GM23338 (cell line): ENCODE results near the gene SHC4. TPM values are rescaled to one million over a fixed set of nuclear protein-coding genes. Genes with fewer than 3 reads are reported as not detected.

Experiments
- ATAC-seq: fragments of 200-7000 bp; cut with Tn5 transposase; 3 replicates; pipeline ENCODE4 v1.9.1; 2020
- DNase-seq: peaks from one replicate; pipeline ENCODE4 v3.0.0-alpha.2; 2015; ENCODE audit warnings: low spot score
- H2AFZ ChIP-seq: fragments of 200-600 bp; sonication (generic); 2 replicates; pipeline ENCODE4 v1.8.0; 2016; ENCODE audit warnings: antibody characterized with exemption, mild to moderate bottlenecking, moderate library complexity
- H3F3A ChIP-seq: fragments of 200-600 bp; sonication (generic); replicated peaks from 2 replicates; pipeline ENCODE4 v1.8.0; 2017; ENCODE audit warnings: antibody characterized with exemption, mixed run types, low read depth
- H3K27ac ChIP-seq: fragments of 200-600 bp; sonication (generic); 2 replicates; pipeline ENCODE4 v1.6.1; 2016; ENCODE audit warnings: low read depth
- H3K27me3 ChIP-seq: fragments of 200-600 bp; sonication (generic); 2 replicates; pipeline ENCODE4 v1.8.0; 2016; ENCODE audit warnings: mild to moderate bottlenecking, mixed run types, moderate library complexity; ENCODE audit not compliant: insufficient read depth
- H3K36me3 ChIP-seq: fragments of 200-600 bp; sonication (generic); 2 replicates; pipeline ENCODE4 v1.8.0; 2016; ENCODE audit warnings: mild to moderate bottlenecking; ENCODE audit not compliant: insufficient read depth
- H3K4me1 ChIP-seq: fragments of 200-600 bp; sonication (generic); 2 replicates; pipeline ENCODE4 v1.8.0; 2016; ENCODE audit warnings: mild to moderate bottlenecking, moderate library complexity; ENCODE audit not compliant: insufficient read depth
- H3K4me2 ChIP-seq: fragments of 200-600 bp; sonication (generic); 2 replicates; pipeline ENCODE4 v1.7.1; 2017; ENCODE audit warnings: mixed run types
- H3K4me3 ChIP-seq: fragments of 200-600 bp; sonication (generic); 2 replicates; pipeline ENCODE4 v1.6.1; 2016; ENCODE audit warnings: mixed run types
- H3K79me2 ChIP-seq: fragments of 200-600 bp; sonication (generic); replicated peaks from 2 replicates; pipeline ENCODE4 v1.8.0; 2017; ENCODE audit warnings: mild to moderate bottlenecking; ENCODE audit not compliant: insufficient read depth
- H3K9me2 ChIP-seq: fragments of 200-600 bp; sonication (generic); 2 replicates; pipeline ENCODE4 v1.8.0; 2017; ENCODE audit not compliant: insufficient read depth
- H4K20me1 ChIP-seq: fragments of 200-600 bp; sonication (generic); replicated peaks from 2 replicates; pipeline ENCODE4 v1.8.0; 2017; ENCODE audit warnings: mild to moderate bottlenecking; ENCODE audit not compliant: insufficient read depth
- H3K27ac Mint-ChIP-seq: 2 replicates; pipeline ENCODE4 v1.8.0; 2020; ENCODE audit warnings: inconsistent platforms, mild to moderate bottlenecking, moderate library complexity, mixed read lengths
- H3K27me3 Mint-ChIP-seq: 3 replicates; pipeline ENCODE4 v1.8.0; 2022; ENCODE audit warnings: low read depth, mild to moderate bottlenecking, moderate library complexity, mixed read lengths, inconsistent platforms; ENCODE audit not compliant: insufficient read depth, poor library complexity
- H3K36me3 Mint-ChIP-seq: 3 replicates; pipeline ENCODE4 v1.8.0; 2021; ENCODE audit warnings: low read depth, mild to moderate bottlenecking, inconsistent platforms, moderate library complexity, mixed read lengths
- H3K4me1 Mint-ChIP-seq: 3 replicates; pipeline ENCODE4 v1.8.0; 2020; ENCODE audit warnings: mild to moderate bottlenecking, inconsistent platforms, mixed read lengths
- H3K4me3 Mint-ChIP-seq: 3 replicates; pipeline ENCODE4 v1.8.0; 2021; ENCODE audit warnings: moderate library complexity, mild to moderate bottlenecking, inconsistent platforms, mixed read lengths
- H3K9me3 Mint-ChIP-seq: 3 replicates; pipeline ENCODE4 v1.8.0; 2020; ENCODE audit warnings: moderate library complexity, mild to moderate bottlenecking, inconsistent platforms, mixed read lengths
- CREB1 ChIP-seq: fragments of 250-450 bp; sonication (Bioruptor Pico); IDR thresholded peaks from 2 replicates; pipeline ENCODE4 v1.5.0; 2020; ENCODE audit warnings: low read depth, mild to moderate bottlenecking, moderate library complexity
- EZH2 ChIP-seq: fragments of 200-600 bp; sonication (generic); IDR thresholded peaks from one replicate; pipeline ENCODE4 v1.8.0; 2017; ENCODE audit warnings: antibody characterized with exemption, mild to moderate bottlenecking, low read depth; ENCODE audit not compliant: unreplicated experiment
- EZH2phosphoT487 ChIP-seq: fragments of 200-600 bp; sonication (generic); IDR thresholded peaks from one replicate; pipeline ENCODE4 v1.8.1; 2018; ENCODE audit warnings: antibody characterized with exemption; ENCODE audit not compliant: unreplicated experiment
- JUNB ChIP-seq: IDR thresholded peaks from one replicate; pipeline ENCODE4 v1.6.1; 2016; ENCODE audit warnings: antibody characterized with exemption; ENCODE audit not compliant: unreplicated experiment
- NANOG ChIP-seq: IDR thresholded peaks from 2 replicates; pipeline ENCODE4 v1.6.1; 2016; ENCODE audit warnings: antibody characterized with exemption, borderline replicate concordance
- POLR2AphosphoS5 ChIP-seq: IDR thresholded peaks from 2 replicates; pipeline ENCODE4 v1.6.1; 2016; ENCODE audit warnings: antibody characterized with exemption, low read depth
- STAT1 ChIP-seq: IDR thresholded peaks from one replicate; pipeline ENCODE4 v1.6.1; 2016; ENCODE audit warnings: antibody characterized with exemption; ENCODE audit not compliant: unreplicated experiment
- ZNF114 ChIP-seq: fragments of 250-450 bp; sonication (Bioruptor Pico); IDR thresholded peaks from 2 replicates; pipeline ENCODE4 v1.5.0; 2020; ENCODE audit warnings: mild to moderate bottlenecking, moderate library complexity
- ZNF331 ChIP-seq: fragments of 250-450 bp; sonication (Bioruptor Pico); IDR thresholded peaks from 2 replicates; pipeline ENCODE4 v1.5.0; 2020; ENCODE audit warnings: low read depth, mild to moderate bottlenecking, moderate library complexity
- polyA plus RNA-seq: library from polyadenylated mRNA; unstranded; fragments of >200 nt; fragmentation: Nextera tagmentation; extraction: Ambion mirVana; gene quantifications from 2 replicates; pipeline ENCODE4 v1.2.1, GENCODE V29; 2016
- total RNA-seq: library from RNA; depleted of rRNA; stranded (reverse); fragments of >200 nt; shearing (Covaris generic); gene quantifications from 2 replicates; pipeline ENCODE4 v1.2.3, GENCODE V29; 2014
- TF ChIP-seq, protein P1 (sequence below): IDR thresholded peaks from one replicate; pipeline ENCODE4 v1.6.1; 2018; ENCODE audit warnings: antibody characterized with exemption; ENCODE audit not compliant: unreplicated experiment
- TF ChIP-seq, protein P2 (sequence below), 2 experiments: fragments of 200-600 bp in 1 of 2; sonication (generic) in 1 of 2; conservative IDR thresholded peaks; 2 replicates each; pipeline versions ENCODE4 v1.5.1 to v1.6.1; 2016 to 2017; ENCODE audit warnings: antibody characterized with exemption in 2 of 2, low read depth in 2 of 2, mild to moderate bottlenecking in 2 of 2, moderate library complexity in 1 of 2
- TF ChIP-seq, protein P3 (sequence below): fragments of 250-450 bp; sonication (Bioruptor Pico); IDR thresholded peaks from 2 replicates; pipeline ENCODE4 v1.5.0; 2020; ENCODE audit warnings: mild to moderate bottlenecking, moderate library complexity
- TF ChIP-seq, protein P4 (sequence below): IDR thresholded peaks from 2 replicates; pipeline ENCODE4 v1.6.1; 2016; ENCODE audit warnings: antibody characterized with exemption

Gene SHC4
- total and polyA plus RNA-seq, 2 experiments from 2014 or later, result 0.21 to 0.32 TPM

DNA sequence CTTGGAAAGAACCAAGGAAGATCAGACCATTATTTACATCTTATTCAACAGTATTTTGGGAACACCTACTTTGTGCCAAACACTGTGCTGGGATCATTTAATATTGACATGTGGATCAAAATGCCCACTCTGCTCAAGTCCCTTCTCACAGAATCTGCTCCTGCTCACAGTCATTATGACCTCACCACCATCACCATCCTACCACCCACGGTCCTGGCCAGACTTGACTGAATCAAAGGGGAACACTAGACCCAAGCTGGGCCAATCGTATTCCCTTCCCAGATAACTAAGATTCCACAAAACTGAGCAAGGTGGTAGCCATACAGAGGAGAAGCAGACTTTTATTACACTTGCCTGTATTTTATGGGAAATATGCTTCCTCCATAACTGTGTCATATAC, 149.4 kb downstream of the SHC4 start:
- H3K4me1 ChIP-seq, result peaks cover 3% of the 10 kb centered on the region; the same call in 1 of the 2 replicates
- no peak for DNase-seq
- H2AFZ ChIP-seq, result no peak overlapping the region
- no peak for ATAC-seq
- Mint-ChIP-seq H3K4me1 (peaks cover 12% of the 10 kb centered on the region), H3K27me3 (peaks cover 3% of the 10 kb centered on the region), H3K9me3 (no peaks in the 10 kb centered on the region), H3K4me3 (no peak overlapping the region), H3K36me3 (no peaks in the 10 kb centered on the region; the same call in 2 of the 3 replicates), H3K27ac (no peak overlapping the region)
- no peaks in the 10 kb centered on the region for H3K36me3 ChIP-seq
- no peaks in the 10 kb centered on the region; the same call in 1 of the 2 replicates for H3K9me2 ChIP-seq
- H3K27ac ChIP-seq, result no peak overlapping the region
- H3K27me3 ChIP-seq, result no peaks in the 10 kb centered on the region
- no peaks in the 10 kb centered on the region for H4K20me1 ChIP-seq
- TF ChIP-seq POLR2AphosphoS5 (no peak), ZNF331 (no peak), NANOG (no peak), EZH2 (no peak), STAT1 (no peak), EZH2phosphoT487 (no peak), ZNF114 (CRISPR knock-in tag) (no peak), CREB1 (no peak), JUNB (no peak)
- TF ChIP-seq, protein P1, sequence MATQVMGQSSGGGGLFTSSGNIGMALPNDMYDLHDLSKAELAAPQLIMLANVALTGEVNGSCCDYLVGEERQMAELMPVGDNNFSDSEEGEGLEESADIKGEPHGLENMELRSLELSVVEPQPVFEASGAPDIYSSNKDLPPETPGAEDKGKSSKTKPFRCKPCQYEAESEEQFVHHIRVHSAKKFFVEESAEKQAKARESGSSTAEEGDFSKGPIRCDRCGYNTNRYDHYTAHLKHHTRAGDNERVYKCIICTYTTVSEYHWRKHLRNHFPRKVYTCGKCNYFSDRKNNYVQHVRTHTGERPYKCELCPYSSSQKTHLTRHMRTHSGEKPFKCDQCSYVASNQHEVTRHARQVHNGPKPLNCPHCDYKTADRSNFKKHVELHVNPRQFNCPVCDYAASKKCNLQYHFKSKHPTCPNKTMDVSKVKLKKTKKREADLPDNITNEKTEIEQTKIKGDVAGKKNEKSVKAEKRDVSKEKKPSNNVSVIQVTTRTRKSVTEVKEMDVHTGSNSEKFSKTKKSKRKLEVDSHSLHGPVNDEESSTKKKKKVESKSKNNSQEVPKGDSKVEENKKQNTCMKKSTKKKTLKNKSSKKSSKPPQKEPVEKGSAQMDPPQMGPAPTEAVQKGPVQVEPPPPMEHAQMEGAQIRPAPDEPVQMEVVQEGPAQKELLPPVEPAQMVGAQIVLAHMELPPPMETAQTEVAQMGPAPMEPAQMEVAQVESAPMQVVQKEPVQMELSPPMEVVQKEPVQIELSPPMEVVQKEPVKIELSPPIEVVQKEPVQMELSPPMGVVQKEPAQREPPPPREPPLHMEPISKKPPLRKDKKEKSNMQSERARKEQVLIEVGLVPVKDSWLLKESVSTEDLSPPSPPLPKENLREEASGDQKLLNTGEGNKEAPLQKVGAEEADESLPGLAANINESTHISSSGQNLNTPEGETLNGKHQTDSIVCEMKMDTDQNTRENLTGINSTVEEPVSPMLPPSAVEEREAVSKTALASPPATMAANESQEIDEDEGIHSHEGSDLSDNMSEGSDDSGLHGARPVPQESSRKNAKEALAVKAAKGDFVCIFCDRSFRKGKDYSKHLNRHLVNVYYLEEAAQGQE, result no peak
- TF ChIP-seq, protein P2, sequence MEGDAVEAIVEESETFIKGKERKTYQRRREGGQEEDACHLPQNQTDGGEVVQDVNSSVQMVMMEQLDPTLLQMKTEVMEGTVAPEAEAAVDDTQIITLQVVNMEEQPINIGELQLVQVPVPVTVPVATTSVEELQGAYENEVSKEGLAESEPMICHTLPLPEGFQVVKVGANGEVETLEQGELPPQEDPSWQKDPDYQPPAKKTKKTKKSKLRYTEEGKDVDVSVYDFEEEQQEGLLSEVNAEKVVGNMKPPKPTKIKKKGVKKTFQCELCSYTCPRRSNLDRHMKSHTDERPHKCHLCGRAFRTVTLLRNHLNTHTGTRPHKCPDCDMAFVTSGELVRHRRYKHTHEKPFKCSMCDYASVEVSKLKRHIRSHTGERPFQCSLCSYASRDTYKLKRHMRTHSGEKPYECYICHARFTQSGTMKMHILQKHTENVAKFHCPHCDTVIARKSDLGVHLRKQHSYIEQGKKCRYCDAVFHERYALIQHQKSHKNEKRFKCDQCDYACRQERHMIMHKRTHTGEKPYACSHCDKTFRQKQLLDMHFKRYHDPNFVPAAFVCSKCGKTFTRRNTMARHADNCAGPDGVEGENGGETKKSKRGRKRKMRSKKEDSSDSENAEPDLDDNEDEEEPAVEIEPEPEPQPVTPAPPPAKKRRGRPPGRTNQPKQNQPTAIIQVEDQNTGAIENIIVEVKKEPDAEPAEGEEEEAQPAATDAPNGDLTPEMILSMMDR (conservative IDR thresholded peaks at IDR 0.05; ENCODE audit: low read depth in 2 of 2), result no peak
- TF ChIP-seq, protein P3, sequence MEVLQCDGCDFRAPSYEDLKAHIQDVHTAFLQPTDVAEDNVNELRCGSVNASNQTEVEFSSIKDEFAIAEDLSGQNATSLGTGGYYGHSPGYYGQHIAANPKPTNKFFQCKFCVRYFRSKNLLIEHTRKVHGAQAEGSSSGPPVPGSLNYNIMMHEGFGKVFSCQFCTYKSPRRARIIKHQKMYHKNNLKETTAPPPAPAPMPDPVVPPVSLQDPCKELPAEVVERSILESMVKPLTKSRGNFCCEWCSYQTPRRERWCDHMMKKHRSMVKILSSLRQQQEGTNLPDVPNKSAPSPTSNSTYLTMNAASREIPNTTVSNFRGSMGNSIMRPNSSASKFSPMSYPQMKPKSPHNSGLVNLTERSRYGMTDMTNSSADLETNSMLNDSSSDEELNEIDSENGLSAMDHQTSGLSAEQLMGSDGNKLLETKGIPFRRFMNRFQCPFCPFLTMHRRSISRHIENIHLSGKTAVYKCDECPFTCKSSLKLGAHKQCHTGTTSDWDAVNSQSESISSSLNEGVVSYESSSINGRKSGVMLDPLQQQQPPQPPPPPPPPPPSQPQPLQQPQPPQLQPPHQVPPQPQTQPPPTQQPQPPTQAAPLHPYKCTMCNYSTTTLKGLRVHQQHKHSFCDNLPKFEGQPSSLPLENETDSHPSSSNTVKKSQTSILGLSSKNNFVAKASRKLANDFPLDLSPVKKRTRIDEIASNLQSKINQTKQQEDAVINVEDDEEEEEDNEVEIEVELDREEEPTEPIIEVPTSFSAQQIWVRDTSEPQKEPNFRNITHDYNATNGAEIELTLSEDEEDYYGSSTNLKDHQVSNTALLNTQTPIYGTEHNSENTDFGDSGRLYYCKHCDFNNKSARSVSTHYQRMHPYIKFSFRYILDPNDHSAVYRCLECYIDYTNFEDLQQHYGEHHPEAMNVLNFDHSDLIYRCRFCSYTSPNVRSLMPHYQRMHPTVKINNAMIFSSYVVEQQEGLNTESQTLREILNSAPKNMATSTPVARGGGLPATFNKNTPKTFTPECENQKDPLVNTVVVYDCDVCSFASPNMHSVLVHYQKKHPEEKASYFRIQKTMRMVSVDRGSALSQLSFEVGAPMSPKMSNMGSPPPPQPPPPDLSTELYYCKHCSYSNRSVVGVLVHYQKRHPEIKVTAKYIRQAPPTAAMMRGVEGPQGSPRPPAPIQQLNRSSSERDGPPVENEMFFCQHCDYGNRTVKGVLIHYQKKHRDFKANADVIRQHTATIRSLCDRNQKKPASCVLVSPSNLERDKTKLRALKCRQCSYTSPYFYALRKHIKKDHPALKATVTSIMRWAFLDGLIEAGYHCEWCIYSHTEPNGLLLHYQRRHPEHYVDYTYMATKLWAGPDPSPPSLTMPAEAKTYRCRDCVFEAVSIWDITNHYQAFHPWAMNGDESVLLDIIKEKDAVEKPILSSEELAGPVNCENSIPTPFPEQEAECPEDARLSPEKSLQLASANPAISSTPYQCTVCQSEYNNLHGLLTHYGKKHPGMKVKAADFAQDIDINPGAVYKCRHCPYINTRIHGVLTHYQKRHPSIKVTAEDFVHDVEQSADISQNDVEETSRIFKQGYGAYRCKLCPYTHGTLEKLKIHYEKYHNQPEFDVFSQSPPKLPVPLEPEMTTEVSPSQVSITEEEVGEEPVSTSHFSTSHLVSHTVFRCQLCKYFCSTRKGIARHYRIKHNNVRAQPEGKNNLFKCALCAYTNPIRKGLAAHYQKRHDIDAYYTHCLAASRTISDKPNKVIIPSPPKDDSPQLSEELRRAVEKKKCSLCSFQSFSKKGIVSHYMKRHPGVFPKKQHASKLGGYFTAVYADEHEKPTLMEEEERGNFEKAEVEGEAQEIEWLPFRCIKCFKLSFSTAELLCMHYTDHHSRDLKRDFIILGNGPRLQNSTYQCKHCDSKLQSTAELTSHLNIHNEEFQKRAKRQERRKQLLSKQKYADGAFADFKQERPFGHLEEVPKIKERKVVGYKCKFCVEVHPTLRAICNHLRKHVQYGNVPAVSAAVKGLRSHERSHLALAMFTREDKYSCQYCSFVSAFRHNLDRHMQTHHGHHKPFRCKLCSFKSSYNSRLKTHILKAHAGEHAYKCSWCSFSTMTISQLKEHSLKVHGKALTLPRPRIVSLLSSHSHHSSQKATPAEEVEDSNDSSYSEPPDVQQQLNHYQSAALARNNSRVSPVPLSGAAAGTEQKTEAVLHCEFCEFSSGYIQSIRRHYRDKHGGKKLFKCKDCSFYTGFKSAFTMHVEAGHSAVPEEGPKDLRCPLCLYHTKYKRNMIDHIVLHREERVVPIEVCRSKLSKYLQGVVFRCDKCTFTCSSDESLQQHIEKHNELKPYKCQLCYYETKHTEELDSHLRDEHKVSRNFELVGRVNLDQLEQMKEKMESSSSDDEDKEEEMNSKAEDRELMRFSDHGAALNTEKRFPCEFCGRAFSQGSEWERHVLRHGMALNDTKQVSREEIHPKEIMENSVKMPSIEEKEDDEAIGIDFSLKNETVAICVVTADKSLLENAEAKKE, result no peak
- TF ChIP-seq, protein P4, sequence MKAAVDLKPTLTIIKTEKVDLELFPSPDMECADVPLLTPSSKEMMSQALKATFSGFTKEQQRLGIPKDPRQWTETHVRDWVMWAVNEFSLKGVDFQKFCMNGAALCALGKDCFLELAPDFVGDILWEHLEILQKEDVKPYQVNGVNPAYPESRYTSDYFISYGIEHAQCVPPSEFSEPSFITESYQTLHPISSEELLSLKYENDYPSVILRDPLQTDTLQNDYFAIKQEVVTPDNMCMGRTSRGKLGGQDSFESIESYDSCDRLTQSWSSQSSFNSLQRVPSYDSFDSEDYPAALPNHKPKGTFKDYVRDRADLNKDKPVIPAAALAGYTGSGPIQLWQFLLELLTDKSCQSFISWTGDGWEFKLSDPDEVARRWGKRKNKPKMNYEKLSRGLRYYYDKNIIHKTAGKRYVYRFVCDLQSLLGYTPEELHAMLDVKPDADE, result no peak
- no peak overlapping the region for H3K4me3 ChIP-seq
- H3K79me2 ChIP-seq, result peaks cover 11% of the 10 kb centered on the region
- no peaks in the 10 kb centered on the region for H3F3A ChIP-seq
- H3K4me2 ChIP-seq, result no peak overlapping the region
